Panc1 (cell line): ENCODE results near the gene OR2A42.
"Not testable (repeated sequence)": the region's sequence is repeated elsewhere in the genome, so short reads cannot be mapped to it uniquely, and the experiment has no call there.

ENCODE experiments used
- CTCF ChIP-seq: fragments of 450-650 bp; IDR thresholded peaks from 2 replicates; pipeline ENCODE4 v1.5.1; 2017; ENCODE audit warnings: mild to moderate bottlenecking
- POLR2AphosphoS5 ChIP-seq: IDR thresholded peaks from 2 replicates; pipeline ENCODE4 v1.6.1; 2012; ENCODE audit warnings: mild to moderate bottlenecking, low read depth, low read length, moderate library complexity

- not testable (repeated sequence) for TF ChIP-seq CTCF, POLR2AphosphoS5
These were observed 35.9 kb upstream of the OR2A42 start for GRCh38 chr7:144275281-144275680.
